SHP77 (cell line): ENCODE measurements around the gene CYP46A1.

Experiments
- DNase-seq, 2 experiments: peaks; one replicate each; lab custom pipeline; 2025; lab: John Stamatoyannopoulos, UW

The CYP46A1 gene

GRCh38 chr14:99674064-99674650 is 9.9 kb upstream of the CYP46A1 start:
- DNase-seq, result no peak

- no peak for DNase-seq
Measured at GRCh38 chr14:99674776-99675381, 9.2 kb upstream of the CYP46A1 start.

GRCh38 chr14:99675382-99675835 is 8.7 kb upstream of the CYP46A1 start:
- no peak for DNase-seq

- no peak for DNase-seq
Measured at GRCh38 chr14:99675951-99676350, 8.1 kb upstream of the CYP46A1 start.

GRCh38 chr14:99676657-99677056 is 7.4 kb upstream of the CYP46A1 start:
- DNase-seq, result no peak

GRCh38 chr14:99677231-99678140 is 6.6 kb upstream of the CYP46A1 start:
- DNase-seq, result no peak

GRCh38 chr14:99678198-99678597 is 5.9 kb upstream of the CYP46A1 start:
- no peak for DNase-seq

GRCh38 chr14:99679111-99679510 is 5.0 kb upstream of the CYP46A1 start:
- no peak for DNase-seq

GRCh38 chr14:99679543-99679942 is 4.6 kb upstream of the CYP46A1 start:
- no peak for DNase-seq

- no peak for DNase-seq
Measured at GRCh38 chr14:99679996-99680395, 4.1 kb upstream of the CYP46A1 start.

GRCh38 chr14:99681101-99681831 is 2.8 kb upstream of the CYP46A1 start:
- no peak for DNase-seq

GRCh38 chr14:99681832-99682148 is 2.3 kb upstream of the CYP46A1 start:
- DNase-seq, result peak; percentile 20 to 21

GRCh38 chr14:99682809-99683618 is 1.1 kb upstream of the CYP46A1 start:
- peak; percentile 58 to 68 for DNase-seq

GRCh38 chr14:99684410-99684934 is 374 bp downstream of the CYP46A1 start:
- DNase-seq, result no peak

GRCh38 chr14:99685151-99685591 is 1.1 kb downstream of the CYP46A1 start:
- no peak for DNase-seq

GRCh38 chr14:99685596-99685995 is 1.5 kb downstream of the CYP46A1 start:
- DNase-seq, result no peak

- DNase-seq, result no peak
Measured at GRCh38 chr14:99686557-99687283, 2.6 kb downstream of the CYP46A1 start.

- no peak for DNase-seq
Measured at GRCh38 chr14:99687284-99688209, 3.4 kb downstream of the CYP46A1 start.

GRCh38 chr14:99688210-99688581 is 4.1 kb downstream of the CYP46A1 start:
- no peak for DNase-seq
